HG03565 (cell line): ENCODE measurements around the gene EFCAB7.

ENCODE experiments used
- ATAC-seq: cut with Tn5 transposase; IDR thresholded peaks from one replicate; pipeline ENCODE4 v1.9.1; 2021; ENCODE audit warnings: mild to moderate bottlenecking, moderate library complexity; ENCODE audit not compliant: unreplicated experiment

The EFCAB7 gene, protein sequence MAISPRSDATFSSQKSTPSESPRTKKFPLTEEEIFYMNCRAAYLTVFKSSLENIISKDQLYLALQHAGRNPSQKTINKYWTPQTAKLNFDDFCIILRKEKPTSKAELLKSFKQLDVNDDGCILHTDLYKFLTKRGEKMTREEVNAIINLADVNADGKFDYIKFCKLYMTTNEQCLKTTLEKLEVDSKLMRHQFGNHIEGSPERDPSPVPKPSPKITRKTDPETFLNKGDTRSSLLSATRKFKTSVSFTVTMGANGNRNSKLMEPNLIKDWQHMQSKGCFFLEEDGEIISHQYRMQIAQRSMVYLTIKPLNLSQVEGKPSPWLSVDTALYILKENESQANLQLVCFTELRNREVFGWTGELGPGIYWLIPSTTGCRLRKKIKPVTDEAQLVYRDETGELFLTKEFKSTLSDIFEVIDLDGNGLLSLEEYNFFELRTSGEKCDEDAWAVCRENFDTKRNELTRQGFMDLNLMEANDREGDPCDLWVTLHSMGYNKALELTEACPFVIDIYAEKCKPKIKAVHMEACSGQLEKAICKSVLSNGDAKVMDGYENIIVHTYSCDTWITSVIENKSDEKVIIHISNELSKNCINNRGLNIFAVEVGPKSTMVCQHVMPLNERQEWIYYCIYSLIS

DNA sequence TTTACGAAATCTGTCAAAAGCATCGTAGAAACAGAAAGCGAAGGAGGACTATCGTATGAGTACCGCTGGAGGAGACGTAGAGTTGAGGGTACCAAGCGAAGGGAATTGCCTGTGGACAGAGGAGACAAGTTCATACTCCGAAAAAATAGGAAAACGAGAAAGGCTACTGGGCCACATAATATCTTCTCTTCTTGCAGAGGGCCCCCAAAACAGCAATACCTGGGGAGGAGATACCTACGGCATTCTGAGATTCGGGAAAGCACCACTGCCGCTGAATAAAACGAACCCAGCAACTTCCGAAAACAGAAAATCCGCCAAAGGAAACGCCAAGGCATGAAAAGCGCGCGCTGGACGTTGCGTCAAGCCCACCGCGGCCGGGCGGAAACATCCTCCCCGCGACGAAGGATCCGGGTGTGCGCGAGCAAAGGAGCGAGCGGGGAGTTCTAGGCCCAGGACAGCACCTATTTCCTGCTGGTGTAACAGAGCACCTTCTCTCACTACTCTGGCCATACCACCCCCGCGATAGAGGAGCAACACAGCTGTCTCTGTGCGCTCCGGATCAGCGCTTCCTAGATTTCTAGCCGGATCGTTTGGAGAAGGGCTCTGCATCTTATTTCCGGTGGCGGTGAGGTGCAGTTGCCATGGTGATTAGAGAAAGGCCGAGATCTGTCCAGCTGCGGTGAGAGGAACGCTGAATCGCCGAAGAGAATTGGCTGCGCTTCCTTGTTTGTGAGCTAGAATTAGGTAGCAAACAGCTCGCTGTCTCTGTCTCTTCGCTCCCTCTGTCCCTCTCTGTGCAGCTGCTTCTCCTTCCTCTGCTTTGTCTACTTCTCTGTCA is at the start of gene EFCAB7, which contains the start of gene ITGB3BP:
Gene EFCAB7, plus strand, starts transcription at position 635 of the 838 bp plus-strand sequence. CDS start 2,048 bp downstream, outside the sequence.
Gene ITGB3BP, minus strand, starts transcription at position 335 of the 838 bp plus-strand sequence. Its CDS starts 92 bp downstream, at position 243.
- ATAC-seq: peak; percentile 83

DNA sequence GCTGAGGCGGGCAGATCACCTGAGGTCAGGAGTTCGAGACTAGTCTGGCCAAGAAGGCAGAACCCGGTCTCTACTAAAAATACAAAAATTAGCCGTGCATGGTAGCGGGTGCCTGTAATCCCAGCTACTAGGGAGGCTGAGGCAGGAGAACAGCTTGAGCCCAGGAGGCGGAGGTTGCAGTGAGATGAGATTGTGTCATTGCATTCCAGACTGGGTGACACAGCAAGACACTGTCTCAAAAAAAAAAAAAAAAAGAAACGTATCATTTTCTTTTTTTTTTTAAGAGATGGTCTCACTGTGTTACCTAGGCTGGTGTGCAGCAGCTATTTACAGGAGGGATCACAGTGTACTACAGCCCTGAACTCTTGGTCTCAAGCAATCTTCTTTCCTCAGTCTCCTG is 47.6 kb upstream of the EFCAB7 start:
- no peak for ATAC-seq

DNA sequence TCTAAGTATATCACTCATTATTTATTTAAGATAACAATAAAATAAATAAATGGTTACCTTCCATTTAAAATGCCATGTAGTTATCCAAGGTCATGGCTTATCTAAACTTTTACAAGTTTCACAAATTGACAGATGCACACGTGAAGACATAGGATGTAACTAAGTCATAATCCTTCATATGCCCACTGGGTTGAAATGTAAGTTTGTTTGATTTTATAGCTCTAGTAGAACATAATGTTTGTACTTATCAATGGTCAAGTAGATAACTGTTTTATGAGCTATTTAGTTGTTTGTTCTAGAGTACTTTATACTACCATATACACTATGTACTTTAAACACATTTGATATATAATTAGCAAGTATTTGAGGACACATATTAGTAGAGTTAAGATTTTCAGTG is 43.3 kb upstream of the EFCAB7 start:
- no peak for ATAC-seq

DNA sequence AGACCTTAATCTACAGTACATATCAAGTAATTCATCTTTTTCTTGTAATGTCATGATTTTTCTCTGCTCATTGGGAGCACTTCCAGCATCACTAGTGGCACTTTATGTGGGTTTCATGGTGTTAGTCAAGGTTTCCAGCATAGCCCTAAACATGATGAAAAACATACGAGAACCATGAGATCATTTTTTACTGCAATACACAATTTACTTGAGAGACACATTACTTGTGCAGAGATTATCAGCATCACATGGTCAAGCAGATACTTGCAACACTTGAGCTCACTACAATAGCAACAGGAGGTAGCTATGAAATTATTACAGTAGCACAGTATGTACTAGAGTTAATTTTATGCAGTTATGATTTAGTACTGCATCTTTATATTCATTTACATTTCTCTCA is 36.7 kb upstream of the EFCAB7 start:
- no peak for ATAC-seq

DNA sequence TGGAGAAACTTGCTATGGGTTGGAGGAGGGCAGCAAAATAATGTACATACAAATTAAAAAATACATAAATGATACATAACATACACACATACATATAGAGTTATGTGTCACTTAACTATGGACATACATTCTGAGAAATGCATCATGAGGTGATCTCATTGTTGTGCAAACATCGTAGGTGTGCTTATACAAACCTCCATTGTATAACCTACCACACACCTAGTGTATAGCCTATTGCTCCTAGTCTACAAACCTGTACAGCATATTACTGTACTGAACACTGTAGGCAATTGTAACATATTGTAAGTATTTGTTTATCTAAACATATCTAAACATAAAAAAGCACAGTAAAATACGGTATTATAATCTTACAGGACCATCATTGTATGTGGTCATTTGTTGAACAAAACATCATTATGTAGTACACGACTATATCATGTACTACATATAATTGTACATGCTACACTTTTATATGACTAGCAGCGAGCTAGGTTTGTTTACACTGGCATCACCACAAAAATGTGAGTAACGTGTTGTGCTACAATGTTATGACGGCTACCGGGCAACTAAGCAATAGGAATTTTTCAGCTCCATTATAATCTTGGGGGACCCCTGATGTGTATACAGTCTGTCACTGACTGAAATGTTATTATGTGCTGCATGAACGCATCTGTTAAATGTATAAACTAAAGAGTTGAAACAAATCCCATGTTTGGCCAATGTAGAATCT is 35.8 kb upstream of the EFCAB7 start:
- no peak for ATAC-seq

DNA sequence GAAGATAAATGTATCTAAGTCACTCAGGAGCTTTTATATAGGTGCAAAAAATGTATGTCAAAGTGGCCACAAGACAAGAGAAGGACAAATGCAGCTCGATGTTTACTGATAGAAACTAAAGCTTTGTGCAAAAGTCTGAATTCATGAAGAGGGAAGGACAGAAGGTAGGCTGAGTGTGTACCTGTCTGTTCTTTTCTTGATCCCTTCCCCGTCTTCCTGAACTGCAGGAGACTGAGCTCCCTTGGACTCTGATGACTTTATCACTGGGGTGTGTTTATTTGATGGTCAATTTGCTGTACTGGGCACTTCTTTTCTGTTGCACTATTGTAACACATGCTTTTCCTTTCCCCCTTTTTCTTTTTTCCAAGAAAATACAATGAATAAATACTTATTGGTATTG is 25.7 kb upstream of the EFCAB7 start:
- ATAC-seq: no peak

DNA sequence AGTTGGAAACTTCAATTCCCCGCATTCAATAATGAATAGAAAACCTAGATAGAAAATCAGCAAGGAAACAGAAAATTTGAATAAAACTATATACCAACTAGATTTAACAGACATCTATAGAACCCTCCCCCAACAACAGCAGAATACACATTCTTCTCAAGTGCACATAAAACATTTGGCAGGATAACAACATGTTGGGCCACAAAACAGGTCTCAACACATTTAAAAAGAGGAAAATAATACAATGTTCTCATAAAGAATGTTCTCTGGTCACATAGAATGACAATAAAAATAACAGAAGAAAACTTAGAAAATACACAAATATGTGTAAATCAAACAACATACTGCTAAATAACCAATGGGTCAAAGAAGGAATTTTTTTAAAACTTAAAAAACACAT is 25.2 kb upstream of the EFCAB7 start:
- no peak for ATAC-seq

DNA sequence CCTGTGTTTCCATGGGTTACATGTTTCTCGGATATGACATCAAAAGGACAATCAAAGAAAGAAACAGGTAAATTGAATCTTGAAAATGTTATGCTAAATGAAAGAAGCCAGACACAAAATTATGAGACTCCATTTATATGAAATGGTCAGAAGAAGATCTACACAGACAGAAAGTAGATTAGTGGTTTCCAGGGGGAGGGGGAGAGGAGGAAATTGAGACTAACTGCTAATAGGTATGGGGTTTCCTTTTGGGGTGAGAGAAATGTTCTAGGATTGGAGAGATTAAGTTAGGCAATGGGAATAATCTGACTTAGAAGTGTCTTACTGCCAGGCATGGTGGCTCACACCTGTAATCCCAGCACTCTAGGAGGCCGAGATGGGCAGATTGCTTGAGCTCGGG is 22.1 kb upstream of the EFCAB7 start:
- ATAC-seq: no peak

DNA sequence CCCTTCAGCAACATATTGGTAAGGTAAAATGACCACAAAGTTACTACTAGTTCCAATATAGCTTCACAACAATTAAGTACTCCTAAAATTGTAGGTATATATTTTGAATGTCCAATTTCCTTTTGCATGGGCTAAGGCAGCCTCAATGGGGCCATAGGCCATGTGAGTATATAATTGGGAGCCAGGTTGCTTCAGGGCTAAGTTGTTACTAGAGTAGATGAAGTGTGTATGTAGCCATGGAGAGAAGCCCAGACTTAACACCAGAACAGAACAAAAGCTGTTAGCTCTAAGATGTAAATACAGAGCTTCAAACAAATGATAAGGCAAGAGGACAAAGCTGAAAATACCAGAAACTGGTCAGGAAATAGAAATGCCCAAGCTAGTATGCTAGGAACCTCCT is 16.5 kb upstream of the EFCAB7 start:
- no peak for ATAC-seq

DNA sequence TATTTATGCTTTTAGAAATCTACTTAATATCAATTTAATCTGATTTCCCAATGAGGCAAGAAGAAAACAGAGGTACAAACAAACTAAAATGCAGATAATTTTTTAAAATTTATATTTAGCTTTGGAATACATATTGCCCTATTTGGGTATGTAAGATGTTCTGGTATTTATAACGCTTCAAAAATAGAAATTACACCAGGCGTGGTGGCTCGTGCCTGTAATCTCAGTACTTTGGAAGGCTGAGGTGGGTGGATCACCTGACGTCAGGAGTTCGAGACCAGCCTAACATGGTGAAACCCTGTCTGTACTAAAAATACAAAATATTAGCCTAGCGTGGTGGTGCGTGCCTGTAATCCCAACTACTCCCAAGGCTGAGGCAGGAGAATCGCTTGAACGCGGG is 13.6 kb upstream of the EFCAB7 start:
- ATAC-seq: no peak

DNA sequence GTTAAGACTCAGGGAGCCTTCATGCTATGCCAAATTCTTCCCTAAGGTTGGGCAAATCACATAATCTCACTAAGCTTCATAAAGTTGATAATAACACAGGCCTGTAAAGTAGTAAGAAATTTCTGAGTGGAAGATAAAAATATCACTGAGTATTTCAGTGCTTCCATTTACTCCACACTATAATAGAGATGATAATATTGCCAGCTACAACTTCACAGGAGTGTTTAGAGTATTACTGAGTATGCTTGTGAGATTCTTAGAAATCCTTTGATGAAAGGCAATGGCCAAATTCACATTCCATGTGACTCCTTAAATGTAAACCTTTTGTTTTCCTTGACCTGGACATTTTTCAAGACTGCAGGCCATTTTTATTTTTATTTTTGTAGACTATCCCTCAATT is 10.7 kb upstream of the EFCAB7 start:
- ATAC-seq: no peak

DNA sequence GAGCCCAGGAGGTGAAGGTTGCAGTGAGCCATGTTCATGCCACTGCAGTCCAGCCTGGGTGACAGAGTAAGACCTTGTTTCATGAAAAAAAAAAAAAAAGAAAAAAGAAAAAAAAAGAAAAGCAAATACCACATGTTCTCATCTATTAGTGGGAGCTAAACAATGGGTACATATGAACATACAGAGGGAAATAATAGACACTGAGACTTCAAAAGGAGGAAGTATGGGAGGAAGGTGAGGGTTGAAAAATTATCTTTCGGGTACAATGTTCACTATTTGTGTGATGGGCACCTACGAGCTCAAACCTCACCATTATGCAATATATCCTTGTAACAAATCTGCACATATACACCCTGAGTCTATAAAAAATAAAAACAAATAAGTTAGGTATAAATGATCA is 6.7 kb upstream of the EFCAB7 start:
- no peak for ATAC-seq

DNA sequence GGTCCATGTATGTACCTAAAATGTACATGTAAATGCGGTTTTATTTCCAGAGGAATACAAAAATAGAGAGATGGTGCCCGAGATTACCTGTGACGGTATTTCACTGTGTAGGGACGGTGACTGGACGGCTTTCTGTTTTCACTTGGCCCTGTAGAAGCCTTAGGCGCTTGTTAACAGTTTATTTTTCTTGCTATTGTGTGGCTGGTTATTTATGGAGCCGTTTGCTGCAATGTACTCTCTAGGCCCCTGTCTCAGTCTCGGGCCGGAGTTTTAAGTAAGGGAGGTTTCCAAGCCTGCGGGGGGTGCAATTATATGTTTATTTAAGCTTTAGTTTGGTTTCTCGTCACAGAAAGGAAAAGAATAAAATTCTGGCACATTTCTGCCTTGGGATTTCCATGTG is 413 bp downstream of the EFCAB7 start:
- ATAC-seq: no peak

DNA sequence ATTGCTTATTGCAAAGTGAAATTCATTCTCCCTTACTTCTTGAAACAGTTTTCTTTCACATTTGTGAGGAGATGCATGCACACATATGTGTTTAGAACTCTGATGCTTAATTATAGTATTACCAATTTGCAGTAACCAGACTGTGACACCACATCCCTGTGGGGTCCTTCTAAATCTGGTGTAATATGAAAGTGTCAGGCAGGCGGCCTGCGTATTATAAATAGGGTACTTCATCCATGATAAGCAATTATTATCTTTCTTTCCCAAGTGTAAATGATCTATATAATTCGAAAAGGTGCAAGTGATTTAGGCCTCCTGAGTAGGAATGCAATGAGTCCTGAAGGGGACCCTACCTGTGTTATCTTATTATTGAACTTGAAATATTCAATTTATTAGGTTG is 876 bp downstream of the EFCAB7 start:
- ATAC-seq: no peak

DNA sequence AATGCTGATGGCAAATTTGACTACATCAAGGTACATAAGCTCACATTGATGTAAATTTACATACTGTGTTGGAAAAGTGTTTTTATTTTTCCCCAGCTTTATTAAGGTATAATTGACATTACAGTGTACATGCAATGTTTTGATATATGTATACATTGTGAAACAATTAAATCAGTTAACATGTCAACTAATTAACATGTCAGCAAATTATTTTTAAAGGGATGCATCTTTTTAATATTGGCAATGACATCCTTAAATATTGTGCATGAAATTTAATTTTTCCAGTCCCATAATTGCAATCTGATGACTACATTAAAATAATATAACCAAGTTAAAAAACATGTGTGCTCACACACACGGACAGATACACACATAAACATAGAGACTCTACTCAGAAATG is 9.4 kb downstream of the EFCAB7 start:
- ATAC-seq: no peak

DNA sequence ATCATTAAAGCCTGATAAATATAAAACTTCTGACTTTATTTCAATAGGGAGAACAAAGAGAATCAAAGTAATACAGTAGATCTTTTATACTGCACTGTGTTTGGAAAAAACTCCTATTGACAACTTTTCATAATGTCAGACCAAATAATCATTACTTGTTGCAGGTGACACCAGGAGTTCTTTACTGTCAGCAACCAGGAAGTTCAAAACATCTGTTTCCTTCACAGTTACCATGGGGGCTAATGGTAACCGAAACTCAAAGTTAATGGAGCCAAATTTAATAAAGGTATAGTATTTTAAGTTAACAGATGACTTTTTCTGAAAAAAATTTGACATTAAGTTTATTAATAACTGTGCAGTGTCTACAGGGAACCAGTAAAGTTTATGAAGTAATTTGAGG is 10.6 kb downstream of the EFCAB7 start:
- no peak for ATAC-seq

DNA sequence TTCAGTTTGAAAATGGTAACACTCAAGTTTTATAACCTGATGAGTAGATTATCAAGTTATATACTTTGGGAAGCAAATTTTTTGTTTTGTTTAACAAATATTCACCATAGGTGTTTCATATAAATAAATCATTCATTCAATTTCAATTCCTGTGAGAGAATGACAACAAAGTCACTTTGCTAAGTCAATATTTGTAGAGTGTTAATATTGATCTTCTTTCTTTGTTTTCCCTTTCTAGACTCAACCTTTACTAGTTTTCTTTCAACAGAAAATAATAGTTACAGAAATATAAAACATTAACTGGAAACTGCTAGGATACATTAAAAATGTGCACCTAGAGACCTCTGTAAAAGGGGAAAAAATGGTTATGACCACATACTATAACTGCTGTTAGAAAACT is 11.1 kb downstream of the EFCAB7 start:
- ATAC-seq: no peak

DNA sequence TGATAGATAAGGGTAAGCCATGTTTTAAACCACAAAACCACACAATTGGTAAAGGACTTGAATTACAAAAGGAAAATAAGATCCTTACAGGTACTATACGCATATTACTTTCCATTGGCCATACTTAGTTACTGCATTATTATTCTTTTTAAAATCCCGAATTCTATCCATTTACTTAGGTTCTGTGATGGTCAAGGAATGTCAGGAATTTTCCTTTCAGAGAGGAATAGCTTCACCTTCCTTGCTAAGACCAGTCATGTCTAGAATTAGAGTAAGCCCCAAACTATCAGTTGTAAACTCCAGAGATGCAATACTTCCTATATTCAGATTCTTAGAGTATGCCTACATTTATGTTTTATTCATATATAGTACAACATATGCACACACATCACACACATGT is 13.7 kb downstream of the EFCAB7 start:
- ATAC-seq: no peak

DNA sequence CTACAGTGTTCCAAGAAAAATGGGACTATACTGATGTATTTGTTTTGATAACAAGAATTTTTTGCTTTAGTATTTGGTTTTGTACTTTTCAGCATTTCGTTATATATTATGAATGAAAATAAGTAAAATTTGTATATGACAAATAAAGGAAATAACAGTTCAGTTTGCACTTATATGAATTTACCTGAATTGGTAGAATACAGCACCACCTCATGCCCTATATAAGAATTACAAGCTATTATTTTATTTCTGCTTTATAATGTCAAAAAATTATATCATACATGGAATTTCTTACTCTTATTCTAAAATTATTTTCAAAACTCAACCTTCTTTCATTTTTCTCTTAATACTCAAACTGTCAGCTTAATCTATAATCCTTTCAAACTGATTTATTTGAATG is 14.6 kb downstream of the EFCAB7 start:
- no peak for ATAC-seq

DNA sequence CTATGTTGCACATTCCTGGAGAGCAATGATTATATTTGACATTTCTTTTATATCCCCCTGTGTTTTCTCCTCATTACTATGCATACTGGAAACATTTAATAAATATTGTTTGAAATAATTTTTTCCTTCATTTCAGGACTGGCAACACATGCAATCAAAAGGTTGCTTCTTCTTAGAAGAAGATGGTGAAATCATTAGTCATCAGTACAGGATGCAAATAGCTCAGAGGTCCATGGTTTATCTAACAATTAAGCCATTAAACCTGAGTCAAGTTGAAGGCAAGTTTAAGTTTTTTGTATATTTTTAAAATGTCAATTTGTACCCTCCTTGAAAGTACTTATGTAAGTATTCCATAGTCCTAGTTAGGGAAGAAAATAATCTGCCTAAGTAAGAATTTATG is 22.5 kb downstream of the EFCAB7 start:
- ATAC-seq: no peak
